Spleen (tissue), 11 donors: ENCODE measurements around the gene GP1BB. TPM values are rescaled to one million over a fixed set of nuclear protein-coding genes. Genes with fewer than 3 reads are reported as not detected.

Experiments used
- DNase-seq: peaks from one replicate; pipeline ENCODE4 v3.0.0-alpha.2; 2020
- H3K27ac ChIP-seq, 8 donors: fragments of 200-600 bp; sonication (generic) in 7 of 8; 1 replicate in 4 of 8; 2 replicates in 4 of 8; pipeline versions ENCODE4 v1.5.0 to v1.8.0; 2016 to 2021; ENCODE audit warnings: inconsistent platforms in 4 of 8, mild to moderate bottlenecking in 4 of 8, moderate library complexity in 1 of 8
- H3K27me3 ChIP-seq, 7 donors: fragments of 200-600 bp; sonication (generic) in 6 of 7; replicated peaks in 1 of 7; 1 replicate in 4 of 7; 2 replicates in 3 of 7; pipeline versions ENCODE4 v1.5.0 to v1.8.0; 2016 to 2021; ENCODE audit warnings: inconsistent platforms in 3 of 7, mild to moderate bottlenecking in 1 of 7
- H3K36me3 ChIP-seq, 6 donors: fragments of 200-600 bp; sonication (generic) in 5 of 6; 1 replicate in 4 of 6; 2 replicates in 2 of 6; pipeline versions ENCODE4 v1.5.0 to v1.8.0; 2016 to 2021; ENCODE audit warnings: inconsistent platforms in 2 of 6
- H3K4me1 ChIP-seq, 6 donors: fragments of 200-600 bp; sonication (generic) in 5 of 6; 1 replicate in 3 of 6; 2 replicates in 3 of 6; pipeline versions ENCODE4 v1.5.0 to v1.8.0; 2016 to 2021; ENCODE audit warnings: inconsistent platforms in 3 of 6
- H3K4me3 ChIP-seq, 8 donors: fragments of 200-600 bp; sonication (generic) in 7 of 8; 1 replicate in 4 of 8; 2 replicates in 4 of 8; pipeline versions ENCODE4 v1.5.0 to v1.8.0; 2016 to 2021; ENCODE audit warnings: inconsistent platforms in 4 of 8, mild to moderate bottlenecking in 4 of 8, moderate library complexity in 2 of 8
- H3K9me3 ChIP-seq, 8 donors: fragments of 200-600 bp; sonication (generic) in 7 of 8; 1 replicate in 4 of 8; 2 replicates in 4 of 8; pipeline versions ENCODE4 v1.5.0 to v1.8.0; 2016 to 2021; ENCODE audit warnings: inconsistent platforms in 4 of 8
- CTCF ChIP-seq, 11 experiments: fragments of 200-600 bp in 7 of 11; fragments of 450-650 bp in 4 of 11; sonication (generic) in 4 of 11; IDR thresholded peaks in 8 of 11; conservative IDR thresholded peaks in 3 of 11; 1 replicate in 7 of 11; 2 replicates in 4 of 11; pipeline versions ENCODE4 v1.4.0 to v1.8.0; 2016 to 2021; ENCODE audit warnings: antibody characterized with exemption in 11 of 11, inconsistent platforms in 4 of 11, mild to moderate bottlenecking in 1 of 11
- POLR2A ChIP-seq, 3 donors: fragments of 450-650 bp; IDR thresholded peaks; one replicate each; pipeline ENCODE4 v1.5.1; 2017; ENCODE audit warnings: antibody characterized with exemption in 3 of 3, mild to moderate bottlenecking in 1 of 3
- POLR2AphosphoS5 ChIP-seq, 3 donors: sonication (generic); formaldehyde crosslinking; IDR thresholded peaks; one replicate each; pipeline ENCODE4 v1.5.1; 2017; ENCODE audit warnings: antibody characterized with exemption in 3 of 3
- WGBS, 5 donors: extraction: QIAGEN DNeasy Blood & Tissue Kit in 3 of 5; methylation state at CpG; one replicate each; pipeline versions ENCODE4 v1.1.5 to v1.1.7; 2013 to 2018; 5-methylcytosine and 5-hydroxymethylcytosine counted together
- intact Hi-C: fragments of 100-400 bp; cut with DNase I; formaldehyde crosslinking; loops from one replicate; pipeline ENCODE4 v1.15.0; 2023; ENCODE audit warnings: low total_unique reads
- polyA plus RNA-seq, 3 donors: library from polyadenylated mRNA; stranded (reverse); fragments of 200-250 nt; gene quantifications; one replicate each; pipeline ENCODE4 v1.2.1, GENCODE V29; 2013
- total RNA-seq, 7 donors: library from RNA; depleted of rRNA in 3 of 7; stranded (reverse); fragments of >200 nt in 3 of 7; fragmentation: NEBNext Ultra II Directional in 4 of 7; extraction: Animal tissue kit (Norgen Biotek cat#: 25700) in 4 of 7; gene quantifications; one replicate each; pipeline versions ENCODE4 v1.1.0 to v1.2.1, GENCODE V29; 2016 to 2021
- donor health status: healthy with polysubstance abuse.
- donor health status: DM: no; HTN: no; CAD: no; lungs with moderate emphysema.
- donor health status: DM: no; HTN: no; CAD: no.
- donor health status: Bipolar disorder and iron deficiency.
- donor health status: healthy.
- donor health status: DM: no; HTN: no; CAD: no.
- donor health status: DM: yes; HTN: yes; CAD: no.

Gene GP1BB
- total and polyA plus RNA-seq, 10 donors: 4.2 to 25.4 (median 13.1) TPM

GRCh38 chr22:19734837-19735382 lies 11.6 kb downstream of the GP1BB start:
- TF ChIP-seq POLR2AphosphoS5 (IDR thresholded peaks at IDR 0.05) (no peak), POLR2A (IDR thresholded peaks at IDR 0.05) (no peak), CTCF (IDR thresholded peaks at IDR 0.05 in 8 of 11, conservative IDR thresholded peaks at IDR 0.05 in 3 of 11) (no peak)

GRCh38 chr22:19735665-19736510 lies 12.5 kb downstream of the GP1BB start:
- no peak for DNase-seq
- Histone ChIP-seq H3K4me1 (peaks cover 0 to 6% (median 2%) of the 10 kb centered on the region in 6 donors), H3K36me3 (no peaks in the 10 kb centered on the region), H3K9me3 (no peaks in the 10 kb centered on the region), H3K27me3 (peaks cover 0 to 20% (median 6%) of the 10 kb centered on the region in 7 donors), H3K4me3 (no peak overlapping the region), H3K27ac (no peak overlapping the region)
- intact Hi-C loops: no loop called here
- 79 to 90% (median 80%) methylated on average over 16 to 21 of the region's 21 CpGs for WGBS, 5 donors
- TF ChIP-seq POLR2A (IDR thresholded peaks at IDR 0.05) (no peak), CTCF (IDR thresholded peaks at IDR 0.05 in 8 of 11, conservative IDR thresholded peaks at IDR 0.05 in 3 of 11) (no peak), POLR2AphosphoS5 (IDR thresholded peaks at IDR 0.05) (no peak)

More at GRCh38 chr22:19734837-19735382, 11.6 kb downstream of the GP1BB start:
- H3K27ac ChIP-seq: no peak overlapping the region
- no peak for DNase-seq
- H3K36me3 ChIP-seq: no peaks in the 10 kb centered on the region
- H3K4me1 ChIP-seq: peaks cover 0 to 13% (median 10%) of the 10 kb centered on the region in 6 donors
- WGBS, 5 donors: 74 to 93% (median 79%) methylated on average over 4 to 5 of the region's 5 CpGs
- peaks cover 0 to 22% (median 6%) of the 10 kb centered on the region in 7 donors for H3K27me3 ChIP-seq
- intact Hi-C loops: no loop called here
- H3K9me3 ChIP-seq: no peaks in the 10 kb centered on the region
- no peak overlapping the region for H3K4me3 ChIP-seq

- intact Hi-C loops: no loop called here
- no peak for DNase-seq
- H3K27me3 ChIP-seq: peaks cover 0 to 10% (median 0%) of the 10 kb centered on the region in 7 donors
- H3K4me3 ChIP-seq: no peak overlapping the region
- H3K36me3 ChIP-seq: no peaks in the 10 kb centered on the region
- TF ChIP-seq POLR2AphosphoS5 (IDR thresholded peaks at IDR 0.05) (no peak), CTCF (IDR thresholded peaks at IDR 0.05 in 8 of 11, conservative IDR thresholded peaks at IDR 0.05 in 3 of 11) (no peak), POLR2A (IDR thresholded peaks at IDR 0.05) (no peak)
- no peak overlapping the region for H3K27ac ChIP-seq
- H3K9me3 ChIP-seq: no peaks in the 10 kb centered on the region
- H3K4me1 ChIP-seq: no peaks in the 10 kb centered on the region
- 70 to 87% (median 85%) methylated on average over 4 to 17 of the region's 17 CpGs for WGBS, 5 donors
These were observed 14.7 kb downstream of the GP1BB start for GRCh38 chr22:19737846-19738663.
